ENCODE measurements around the gene PRAC1. TPM values are rescaled to one million over a fixed set of nuclear protein-coding genes. Genes with fewer than 3 reads are reported as not detected.

Gene PRAC1
- total RNA-seq, 1 experiment from 2014 or later, result not detected

DNA sequence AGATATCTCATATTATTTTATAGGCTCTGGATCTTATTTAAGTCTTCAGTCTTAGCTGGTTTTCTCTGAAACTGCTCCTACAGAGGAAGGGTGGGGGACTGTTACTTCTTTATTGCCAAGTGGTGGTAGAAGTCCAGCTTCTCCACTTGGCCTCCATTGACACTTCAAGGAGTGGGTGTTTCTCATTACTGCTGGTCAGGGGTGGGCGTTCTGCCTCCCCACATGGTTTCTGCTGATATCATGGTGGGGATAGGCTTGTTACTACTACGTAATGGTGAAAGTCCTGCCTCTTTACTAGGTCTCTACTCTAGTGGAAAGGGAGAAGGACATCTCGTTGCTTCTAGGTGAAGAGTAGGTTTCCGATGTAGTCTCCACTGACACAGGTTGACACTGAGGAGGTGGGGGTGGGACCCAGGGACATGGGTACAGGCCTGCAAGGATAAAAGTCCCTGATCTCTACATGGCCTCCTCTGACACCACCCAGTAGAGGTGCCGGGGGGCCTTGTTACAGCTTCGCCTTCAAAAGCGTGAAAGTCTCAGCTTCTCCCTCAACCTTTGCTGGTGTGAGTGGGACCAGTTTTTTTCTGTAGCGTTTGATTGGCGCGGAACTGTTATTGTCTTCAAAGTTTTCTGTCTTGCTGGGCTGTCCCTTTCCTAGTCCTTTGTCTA is 20.3 kb downstream of the PRAC1 start:
- no peak overlapping the region for H4K91ac ChIP-seq (ENCODE audit: insufficient read length, low read depth, low read length)
- DNase-seq, result no peak
- H3K36me3 Mint-ChIP-seq (ENCODE audit: insufficient read depth in 1 of 3, low read depth in 3 of 3), result no peaks in the 10 kb centered on the region; a peak in 1 of 7 replicates
- H3K27me3 ChIP-seq (ENCODE audit: insufficient read depth, low read length), result no peaks in the 10 kb centered on the region; the same call in 1 of the 2 replicates
- H3K4me1 ChIP-seq (ENCODE audit: insufficient read depth, low read length), result peaks cover 2% of the 10 kb centered on the region; the same call in 1 of the 2 replicates
- TF ChIP-seq CTCF (conservative IDR thresholded peaks at IDR 0.05), result no peak
- no peak overlapping the region for H3K4me2 ChIP-seq (ENCODE audit: insufficient read depth, insufficient read length, low read length)
- H3K79me2 ChIP-seq (ENCODE audit: insufficient read depth, low read length), result no peaks in the 10 kb centered on the region
- no peak overlapping the region for H3K56ac ChIP-seq (ENCODE audit: insufficient read length, low read depth, low read length)
- H3K9ac ChIP-seq (ENCODE audit: extremely low read depth, insufficient read length, low read length), result no peak overlapping the region
- H4K5ac ChIP-seq (ENCODE audit: insufficient read length, low read depth, low read length), result no peak overlapping the region
- no peak overlapping the region for H3K27ac ChIP-seq (ENCODE audit: insufficient read length, low read depth, low read length)
- no CpG with 5 or more reads among the region's 10 CpGs for WGBS (ENCODE audit: extremely low coverage, insufficient read length, low lambda C conversion rate)
- no peak overlapping the region for H3K27ac Mint-ChIP-seq
- no peak overlapping the region for H2BK12ac ChIP-seq (ENCODE audit: insufficient read length, low read depth, low read length)
- no peaks in the 10 kb centered on the region for H3K4me1 Mint-ChIP-seq
- peaks cover 88% of the 10 kb centered on the region for H3K27me3 Mint-ChIP-seq (ENCODE audit: low read depth)
- no peak overlapping the region for H2BK120ac ChIP-seq (ENCODE audit: low read depth, low read length, poor library complexity, severe bottlenecking)
- H3K23ac ChIP-seq (ENCODE audit: insufficient read length, low read depth, low read length), result no peak overlapping the region
- H4K8ac ChIP-seq (replicated peaks; ENCODE audit: insufficient read length, low read depth, low read length), result no peak overlapping the region
- no peak overlapping the region for H2AK5ac ChIP-seq (ENCODE audit: insufficient read length, low read length)
- no peak overlapping the region for H3K4ac ChIP-seq (ENCODE audit: low read depth, low read length)
- H3K23me2 ChIP-seq (ENCODE audit: insufficient read length, low read depth, low read length, poor library complexity, severe bottlenecking), result no peaks in the 10 kb centered on the region
- no peak overlapping the region for H3K14ac ChIP-seq (ENCODE audit: insufficient read depth, low read length)
- no peaks in the 10 kb centered on the region for H3K9me3 Mint-ChIP-seq
- H3K9me3 ChIP-seq (ENCODE audit: control insufficient read depth, low read depth, low read length), result no peaks in the 10 kb centered on the region
- no peak overlapping the region for H2BK15ac ChIP-seq (ENCODE audit: low read depth, low read length)
- H3T11ph ChIP-seq (ENCODE audit: low read length), result no peak overlapping the region
- H3K79me1 ChIP-seq (ENCODE audit: insufficient read depth, low read depth, low read length, poor library complexity, severe bottlenecking), result no peaks in the 10 kb centered on the region
- H3K4me3 Mint-ChIP-seq, result no peak overlapping the region
- H4K20me1 ChIP-seq (ENCODE audit: control insufficient read depth, insufficient read depth, insufficient read length), result no peaks in the 10 kb centered on the region
- H2AFZ ChIP-seq (ENCODE audit: low read length), result no peak overlapping the region
- no peak overlapping the region for H3K18ac ChIP-seq (ENCODE audit: insufficient read length, low read depth, low read length)
- no peak overlapping the region for H2BK20ac ChIP-seq (ENCODE audit: low read depth, low read length, poor library complexity, severe bottlenecking)
- no peak overlapping the region for H2BK5ac ChIP-seq (ENCODE audit: insufficient read length, low read length)

All from H9 (cell line).